AG08396 (cell line): ENCODE results near the gene NTM.
A peak's percentile ranks its signal among the peaks of the same experiment; 100 is the strongest.
"Not testable (repeated sequence)": the region's sequence is repeated elsewhere in the genome, so short reads cannot be mapped to it uniquely, and the experiment has no call there.

Experiments used
- DNase-seq: peaks from one replicate; pipeline ENCODE4 v3.0.0; 2012; ENCODE audit warnings: low spot score, mixed read lengths

NTM gene

GRCh38 chr11:131422029-131422428, 51.6 kb downstream of the NTM start:
- DNase-seq = no peak

DNA sequence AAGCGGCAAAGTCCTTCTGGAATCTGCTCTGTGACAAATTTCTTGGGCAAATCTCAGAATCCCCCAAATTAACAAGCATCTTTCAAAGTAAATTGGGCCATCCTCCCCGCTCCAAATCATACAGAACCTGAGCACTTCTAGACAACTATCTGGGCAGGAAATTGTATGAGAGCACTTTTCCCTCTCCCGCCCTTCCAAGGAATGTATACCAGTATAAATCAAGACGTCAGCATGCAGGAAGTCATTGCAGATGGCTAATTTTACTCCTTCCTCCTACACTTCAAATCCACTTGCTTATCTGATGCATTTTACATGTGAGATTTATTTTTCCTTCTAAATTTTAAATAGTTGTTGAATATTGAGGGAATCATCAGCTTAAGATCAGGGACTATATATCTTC, 52.1 kb downstream of the NTM start:
- DNase-seq = no peak

DNA sequence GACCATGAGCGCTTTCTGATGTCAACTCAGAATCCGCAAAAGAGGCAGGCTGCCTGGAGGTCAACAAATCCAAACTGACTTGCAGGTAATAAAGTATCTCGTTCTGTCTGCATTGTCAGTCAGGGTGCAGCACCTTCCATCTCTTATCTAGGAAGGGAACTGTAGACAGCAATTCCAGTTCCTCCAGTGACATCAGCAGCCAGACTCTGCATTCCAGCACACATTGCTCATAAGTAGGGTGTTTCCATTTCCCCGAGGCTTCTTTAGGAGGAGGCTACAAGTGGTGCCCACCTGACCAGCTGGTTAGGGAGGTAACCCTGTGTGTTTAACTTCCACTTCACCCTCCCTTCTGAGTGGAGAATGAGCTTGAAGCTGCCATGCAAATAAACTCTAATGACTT, 53.3 kb downstream of the NTM start:
- DNase-seq = peak; percentile 12

- DNase-seq = not testable (repeated sequence)
These were observed 54.0 kb downstream of the NTM start for GRCh38 chr11:131424257-131424876.

DNA sequence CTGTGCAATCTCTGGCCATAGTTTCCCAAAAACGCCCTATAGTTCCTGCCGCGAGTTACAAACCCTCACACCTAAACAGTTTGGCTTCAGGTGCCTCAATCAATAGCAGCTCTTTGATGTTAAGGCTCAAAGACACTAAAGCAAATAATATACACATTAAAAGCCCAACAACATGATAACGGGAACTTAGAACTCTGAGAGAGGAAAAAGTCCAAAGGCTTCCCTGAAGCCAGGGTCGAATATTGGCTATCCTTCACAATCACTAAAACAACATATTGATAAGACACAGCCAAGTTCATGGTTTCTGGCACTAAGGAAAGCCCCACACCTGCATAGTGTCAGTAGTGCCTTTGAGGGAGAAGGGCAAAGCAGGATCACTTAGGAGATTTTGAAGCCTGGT, 54.9 kb downstream of the NTM start:
- DNase-seq = no peak

DNA sequence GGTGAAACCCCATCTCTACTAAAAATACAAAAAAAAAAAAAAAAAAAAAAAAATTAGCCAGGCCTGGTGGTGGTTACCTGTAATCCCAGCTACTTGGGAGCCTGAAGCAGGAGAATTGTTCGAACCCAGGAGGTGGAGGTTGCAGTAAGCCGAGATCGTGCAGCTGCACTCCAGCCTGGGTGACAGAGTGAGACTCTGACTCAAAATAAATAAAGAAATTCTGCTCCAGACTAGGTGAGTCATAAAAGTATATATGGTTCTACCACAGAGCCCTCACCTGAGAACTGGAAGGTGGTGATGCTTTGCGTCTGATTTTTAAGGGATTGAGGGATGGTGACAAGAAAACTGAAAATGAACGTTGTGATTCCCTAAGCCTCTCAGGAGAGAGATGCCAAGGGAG, 58.4 kb downstream of the NTM start:
- DNase-seq = no peak

GRCh38 chr11:131430473-131431208, 60.2 kb downstream of the NTM start:
- no peak for DNase-seq

- DNase-seq = no peak
These were observed 70.8 kb downstream of the NTM start for GRCh38 chr11:131441051-131441810.

DNA sequence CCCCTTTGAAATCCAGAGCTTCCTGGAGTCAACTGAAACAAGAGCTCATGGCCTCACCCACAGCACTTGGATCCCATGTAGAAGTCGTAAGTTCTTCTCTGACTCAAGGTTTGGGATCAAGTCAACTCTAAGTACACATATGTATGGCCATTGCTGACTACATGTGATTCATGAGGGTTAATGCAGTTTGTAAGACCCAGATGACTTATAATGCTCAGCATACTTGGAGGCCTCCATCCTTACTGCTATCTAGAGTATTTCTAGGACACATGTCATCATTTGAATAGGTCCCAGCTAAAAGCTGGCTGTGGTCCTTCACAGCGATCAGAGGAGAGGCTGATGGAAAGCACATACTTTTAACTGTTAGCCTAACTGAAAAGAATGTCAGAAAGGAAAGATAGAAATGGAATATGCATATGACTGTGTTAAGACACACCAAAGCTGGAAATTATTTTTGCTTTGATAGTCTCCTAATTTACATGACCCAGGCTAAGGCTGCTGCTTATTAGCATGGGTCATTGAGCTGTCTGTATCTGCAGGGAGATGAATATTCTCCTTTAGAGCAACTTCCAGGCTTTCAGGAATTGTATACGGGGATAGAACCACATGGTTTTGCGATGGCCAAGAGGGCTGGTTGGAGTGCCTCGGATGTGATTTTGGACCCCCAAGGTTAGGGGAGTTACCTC, 76.3 kb downstream of the NTM start:
- DNase-seq = no peak

DNA sequence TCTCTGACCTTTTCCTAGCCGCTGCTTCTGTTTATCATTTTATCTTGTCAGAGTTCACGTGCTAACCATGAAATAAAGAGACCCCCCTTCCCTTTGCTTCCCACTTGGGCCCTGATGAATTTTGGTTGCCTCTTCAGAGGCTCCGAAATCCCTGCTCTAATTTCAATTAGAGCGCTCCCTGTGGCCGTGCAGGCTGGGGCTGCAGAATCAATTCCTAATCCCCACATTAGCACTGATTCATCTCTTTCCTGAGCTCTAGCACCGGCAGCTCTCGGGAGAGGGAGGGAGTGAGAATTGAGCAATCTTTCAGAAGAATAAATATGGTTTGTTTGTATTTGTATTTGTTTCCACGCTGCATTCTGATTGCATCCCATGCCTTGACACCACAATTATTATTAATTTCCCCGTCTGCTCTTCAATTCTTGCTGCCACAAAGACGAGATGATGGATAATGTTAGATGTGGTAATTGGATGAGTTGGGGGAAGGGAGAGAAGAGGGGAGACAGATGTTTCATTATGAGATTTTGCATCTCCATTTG, 76.9 kb downstream of the NTM start:
- no peak for DNase-seq

GRCh38 chr11:131447898-131448297, 77.5 kb downstream of the NTM start:
- DNase-seq = no peak

GRCh38 chr11:131449036-131450019, 78.9 kb downstream of the NTM start:
- no peak for DNase-seq

- no peak for DNase-seq
These were observed 84.1 kb downstream of the NTM start for GRCh38 chr11:131454490-131454889.

DNA sequence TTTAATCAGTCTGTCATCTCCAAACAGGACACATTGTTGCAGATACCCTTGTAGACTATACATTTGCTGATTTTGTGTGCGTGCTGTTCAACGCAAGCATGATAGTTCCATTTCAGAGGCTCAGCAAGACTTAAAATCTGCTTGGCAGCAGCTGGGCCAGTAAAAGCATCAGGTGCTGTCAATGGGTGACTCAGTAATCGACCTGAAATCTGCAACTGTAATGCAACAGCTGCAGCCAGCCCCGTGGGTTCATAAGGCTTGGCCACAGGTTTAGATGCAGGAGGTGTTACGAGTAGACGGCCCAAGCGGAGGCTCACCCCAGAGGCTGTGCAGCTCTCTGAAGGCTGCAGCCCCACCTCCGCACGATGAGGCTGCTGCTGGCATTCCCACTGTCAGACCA, 84.6 kb downstream of the NTM start:
- DNase-seq = no peak

- DNase-seq = no peak
These were observed 85.7 kb downstream of the NTM start for GRCh38 chr11:131455843-131456704.

- DNase-seq = no peak
These were observed 86.7 kb downstream of the NTM start for GRCh38 chr11:131457163-131457562.

DNA sequence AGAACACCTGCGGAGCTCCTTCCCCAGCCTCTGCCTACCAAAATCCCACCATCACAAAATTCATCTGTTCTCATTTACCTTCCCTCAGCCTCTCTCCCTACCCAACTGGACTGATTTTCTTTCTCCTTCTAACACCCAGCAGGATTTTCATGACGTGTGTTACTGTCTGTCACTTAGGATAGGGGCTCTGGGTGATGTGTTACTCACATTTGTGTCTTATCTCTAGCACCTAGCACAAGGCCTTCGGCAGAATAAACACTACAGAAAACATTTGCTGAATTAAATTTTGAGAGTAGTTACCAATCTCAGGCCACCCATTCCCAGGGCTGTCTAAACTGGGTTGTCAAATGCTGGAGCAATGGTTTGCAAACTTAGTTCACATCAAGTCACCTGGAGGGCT, 88.0 kb downstream of the NTM start:
- DNase-seq = no peak

- DNase-seq = no peak
These were observed 90.5 kb downstream of the NTM start for GRCh38 chr11:131460931-131461330.

GRCh38 chr11:131462622-131463021, 92.2 kb downstream of the NTM start:
- no peak for DNase-seq

- DNase-seq = no peak
These were observed 92.7 kb downstream of the NTM start for GRCh38 chr11:131463162-131463561.
